HG03520 (cell line): ENCODE measurements around the gene SAMHD1.
"Not testable (repeated sequence)": the region's sequence is repeated elsewhere in the genome, so short reads cannot be mapped to it uniquely, and the experiment has no call there.

Experiments used
- ATAC-seq: cut with Tn5 transposase; IDR thresholded peaks from one replicate; pipeline ENCODE4 v1.9.1; 2021; ENCODE audit warnings: mild to moderate bottlenecking, moderate library complexity; ENCODE audit not compliant: unreplicated experiment

SAMHD1 gene

DNA sequence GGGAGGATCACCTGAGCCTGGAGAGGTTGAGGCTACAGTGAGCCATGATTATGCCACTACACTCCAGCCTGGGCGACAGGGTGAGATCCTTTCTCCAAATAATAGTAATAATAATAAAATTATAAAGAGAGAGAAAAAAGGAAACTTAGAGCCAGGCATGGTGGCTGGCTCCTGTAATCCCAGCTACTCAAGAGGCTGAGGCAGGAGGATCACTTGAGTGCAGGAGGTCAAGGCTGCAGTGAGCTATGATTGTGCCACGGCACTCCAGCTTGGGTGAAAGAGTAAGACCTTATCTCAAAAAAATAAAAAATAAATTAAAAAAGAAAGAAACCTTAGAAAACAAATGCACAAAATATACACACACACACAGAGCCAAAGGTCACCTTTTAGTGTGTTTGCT is 5.2 kb upstream of the SAMHD1 start:
- no peak for ATAC-seq

GRCh38 chr20:36956016-36956415 is 4.5 kb upstream of the SAMHD1 start:
- ATAC-seq, result no peak

DNA sequence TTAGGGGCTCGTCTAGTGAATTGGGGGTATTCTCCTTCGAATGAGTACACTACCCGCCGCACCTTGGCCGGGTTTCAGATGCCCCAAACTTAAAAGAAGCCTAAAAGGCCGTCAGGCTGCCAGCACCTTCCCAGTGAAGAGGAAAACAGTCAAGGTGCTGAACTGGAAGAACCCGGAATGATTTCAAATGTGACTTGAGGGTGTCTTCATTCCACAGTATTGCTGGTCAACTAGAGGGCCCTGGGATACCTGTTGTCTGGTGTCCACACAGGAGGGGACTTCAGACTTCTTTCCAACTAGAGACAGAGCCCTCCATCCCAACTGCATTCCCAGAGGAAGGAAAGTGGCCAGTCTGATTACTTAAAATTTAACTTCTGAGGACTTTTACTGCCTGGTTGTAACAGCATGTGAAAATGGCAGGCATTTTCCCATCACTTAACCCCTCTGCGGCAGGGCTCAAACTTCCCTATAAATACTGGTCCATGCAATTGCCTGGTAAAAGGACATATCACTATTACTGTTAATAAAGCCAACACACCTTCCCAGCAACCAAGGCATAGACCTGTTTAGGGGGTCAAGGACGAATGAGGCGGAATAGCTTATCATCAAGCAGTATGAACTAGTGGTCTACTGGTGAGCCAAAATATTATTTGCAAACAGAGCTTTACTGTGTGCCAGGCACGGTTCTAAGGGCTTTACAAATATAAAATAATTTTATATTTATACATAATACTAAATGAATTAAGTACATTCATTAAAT is 651 bp upstream of the SAMHD1 start:
- no peak for ATAC-seq

- no peak for ATAC-seq
Measured at GRCh38 chr20:36950414-36951197, 902 bp downstream of the SAMHD1 start.

GRCh38 chr20:36941401-36941835 is 10.1 kb downstream of the SAMHD1 start:
- no peak for ATAC-seq

DNA sequence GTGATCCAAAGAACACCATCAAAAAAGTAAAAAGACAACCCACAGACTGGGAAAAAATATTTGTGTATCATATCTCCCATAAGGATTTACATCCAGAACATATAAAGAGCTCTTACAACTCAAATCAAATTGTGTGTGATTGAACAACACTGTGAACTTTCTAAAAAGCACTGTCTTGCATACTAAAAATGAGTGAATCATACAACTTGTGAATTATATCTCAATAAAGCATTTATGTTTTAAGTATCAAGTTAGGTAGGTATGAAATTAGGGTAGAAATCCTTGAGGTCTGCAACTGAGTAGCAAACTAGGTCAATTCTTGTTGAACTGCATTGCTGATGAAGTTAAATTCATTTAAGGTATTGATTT is 14.1 kb downstream of the SAMHD1 start:
- no peak for ATAC-seq

- ATAC-seq, result not testable (repeated sequence)
Measured at GRCh38 chr20:36936761-36937401, 14.6 kb downstream of the SAMHD1 start.

DNA sequence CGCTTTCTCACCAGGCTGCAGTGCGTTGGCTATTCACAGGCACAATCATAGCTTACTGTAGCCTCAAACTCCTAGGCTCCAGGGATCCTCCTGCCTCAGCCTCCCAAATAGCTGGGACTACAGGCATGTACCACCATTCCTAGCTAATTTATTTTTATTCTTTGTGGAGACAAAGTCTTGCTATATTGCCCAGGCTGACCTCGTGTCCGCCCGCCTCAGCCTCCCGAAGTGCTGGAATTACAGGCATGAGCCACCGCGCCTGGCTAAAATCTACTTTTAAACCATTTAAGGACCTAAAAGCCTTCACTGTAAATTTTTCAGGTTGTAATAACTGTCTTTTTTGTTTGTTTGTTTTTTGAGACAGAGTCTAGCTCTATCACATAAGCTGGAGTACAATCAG is 15.2 kb downstream of the SAMHD1 start:
- no peak for ATAC-seq

- ATAC-seq, result not testable (repeated sequence)
Measured at GRCh38 chr20:36933571-36933970, 17.9 kb downstream of the SAMHD1 start.

- no peak for ATAC-seq
Measured at GRCh38 chr20:36932476-36933426, 18.8 kb downstream of the SAMHD1 start.

GRCh38 chr20:36932067-36932466 is 19.4 kb downstream of the SAMHD1 start:
- not testable (repeated sequence) for ATAC-seq

GRCh38 chr20:36929691-36930090 is 21.8 kb downstream of the SAMHD1 start:
- no peak for ATAC-seq

DNA sequence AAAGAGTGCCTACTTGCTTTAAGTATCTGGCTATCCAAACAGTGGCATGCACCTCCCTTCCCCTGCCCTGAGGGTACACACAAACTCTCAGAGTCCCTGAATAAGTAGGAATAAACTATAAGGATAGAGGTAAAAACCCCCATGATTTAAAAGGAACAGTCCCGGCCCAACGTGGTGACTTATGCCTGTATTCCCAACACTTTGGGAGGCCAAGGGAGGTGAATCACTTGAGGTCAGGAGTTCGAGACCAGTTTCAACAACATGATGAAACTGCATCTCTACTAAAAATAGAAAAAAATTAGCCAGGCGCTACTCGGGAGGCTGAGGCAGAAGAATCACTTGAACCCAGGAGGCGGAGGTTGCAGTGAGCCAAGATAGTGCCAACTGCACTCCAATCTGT is 22.2 kb downstream of the SAMHD1 start:
- no peak for ATAC-seq

DNA sequence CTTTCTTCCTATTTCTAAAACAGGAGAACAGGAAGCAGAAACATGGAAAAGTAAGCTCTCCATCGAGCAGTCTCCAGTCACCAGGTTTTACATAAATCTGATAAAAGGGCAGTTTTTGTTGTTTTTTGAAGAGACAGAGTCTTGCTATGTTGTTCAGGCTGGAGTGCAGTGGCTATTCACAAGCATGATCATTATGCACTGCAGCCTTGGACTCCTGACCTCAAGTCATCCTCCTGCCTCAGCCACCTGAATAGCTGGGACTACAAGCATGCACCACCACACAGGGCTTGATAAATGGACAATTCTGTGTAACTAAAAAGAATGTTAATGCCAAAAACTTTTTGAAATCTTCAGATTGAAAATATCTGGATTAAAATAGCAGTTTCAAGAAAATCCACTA is 23.8 kb downstream of the SAMHD1 start:
- no peak for ATAC-seq

GRCh38 chr20:36926653-36927200 is 24.8 kb downstream of the SAMHD1 start:
- no peak for ATAC-seq

- ATAC-seq, result no peak
Measured at GRCh38 chr20:36925234-36925633, 26.3 kb downstream of the SAMHD1 start.

- no peak for ATAC-seq
Measured at GRCh38 chr20:36924167-36925045, 27.1 kb downstream of the SAMHD1 start.

- no peak for ATAC-seq
Measured at GRCh38 chr20:36920334-36920730, 31.2 kb downstream of the SAMHD1 start.

- ATAC-seq, result no peak
Measured at GRCh38 chr20:36919715-36920333, 31.7 kb downstream of the SAMHD1 start.
